Caki2 (cell line): ENCODE measurements around the gene RRP12. TPM values are rescaled to one million over a fixed set of nuclear protein-coding genes. Genes with fewer than 3 reads are reported as not detected.

Experiments
- DNase-seq: peaks from one replicate; pipeline ENCODE4 v3.0.0-alpha.2; 2015; ENCODE audit warnings: low read depth
- in situ Hi-C: cut with HindIII; loops from 2 replicates; pipeline ENCODE4 v1.10.0; 2016; ENCODE audit warnings: low sequenced_read_pairs, low pct_unique_long_range_greater_than_20kb, mixed read lengths
- total RNA-seq: library from RNA; depleted of rRNA; stranded (reverse); fragments of >200 nt; shearing (Covaris generic); gene quantifications from 2 replicates; pipeline ENCODE4 v1.2.3, GENCODE V29; 2014; ENCODE audit warnings: low replicate concordance

Gene RRP12
- total RNA-seq, 1 experiment from 2014 or later, result 19.9 TPM

DNA sequence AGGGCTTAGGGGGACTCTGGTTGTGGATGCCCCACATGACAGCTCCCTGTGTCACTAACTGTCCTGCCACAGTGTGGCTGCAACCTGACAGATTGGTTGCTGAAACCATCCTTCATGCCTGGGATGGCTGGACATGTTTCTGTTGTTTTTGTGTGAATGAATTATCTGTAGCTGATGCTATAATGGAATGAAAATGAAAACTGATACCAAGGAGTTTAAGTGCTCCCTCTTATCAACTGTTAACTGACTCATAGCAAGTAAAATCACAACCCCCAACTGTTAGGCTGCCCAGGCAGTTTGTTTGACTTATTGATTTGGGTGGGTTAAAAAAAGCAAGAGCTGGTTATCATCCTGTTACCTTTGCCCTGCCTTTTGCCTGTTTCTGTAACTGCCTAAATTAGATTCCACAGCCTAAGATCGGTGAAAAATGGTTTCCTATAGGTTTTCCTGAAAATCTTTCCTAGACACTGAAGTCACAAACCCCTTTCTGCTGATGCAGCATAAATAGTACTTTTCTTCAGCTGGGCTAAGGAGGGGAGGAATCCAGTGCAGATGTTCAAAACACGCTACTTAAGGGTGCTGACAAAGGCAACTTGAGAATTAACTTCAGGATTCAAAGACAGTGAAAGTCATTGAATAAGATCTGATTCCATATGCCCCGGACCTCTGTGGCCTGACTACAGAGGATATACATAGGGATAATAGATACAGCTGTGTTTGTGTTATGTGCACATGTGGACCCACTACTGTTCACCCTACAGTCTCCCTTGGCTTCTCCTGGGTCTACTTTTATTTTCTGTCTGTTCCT is 72.3 kb downstream of the RRP12 start:
- in situ Hi-C loops, result no loop called here
- no peak for DNase-seq

- in situ Hi-C loops, result no loop called here
- no peak for DNase-seq
These were observed 73.5 kb downstream of the RRP12 start for GRCh38 chr10:97327348-97328294.

DNA sequence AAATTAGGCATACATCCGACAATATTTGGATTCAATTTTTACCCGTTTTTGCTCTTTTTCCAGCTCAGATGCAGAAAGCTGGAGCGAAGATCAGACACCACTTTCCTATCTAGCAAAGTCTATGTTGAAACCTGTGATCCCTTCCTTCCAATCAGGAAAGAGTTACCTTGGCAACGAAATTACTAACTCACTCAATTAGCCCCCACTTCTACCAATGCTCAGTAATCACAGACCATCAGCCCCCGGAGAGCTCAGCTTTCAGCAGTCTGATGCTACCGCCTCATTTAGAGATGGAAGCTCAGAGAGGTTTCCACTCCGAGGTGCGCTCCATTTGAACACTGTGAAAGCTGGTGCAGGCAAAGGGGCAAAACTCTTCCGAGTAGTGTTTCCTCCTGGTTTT is 75.4 kb downstream of the RRP12 start:
- in situ Hi-C loops, result no loop called here
- DNase-seq, result no peak

DNA sequence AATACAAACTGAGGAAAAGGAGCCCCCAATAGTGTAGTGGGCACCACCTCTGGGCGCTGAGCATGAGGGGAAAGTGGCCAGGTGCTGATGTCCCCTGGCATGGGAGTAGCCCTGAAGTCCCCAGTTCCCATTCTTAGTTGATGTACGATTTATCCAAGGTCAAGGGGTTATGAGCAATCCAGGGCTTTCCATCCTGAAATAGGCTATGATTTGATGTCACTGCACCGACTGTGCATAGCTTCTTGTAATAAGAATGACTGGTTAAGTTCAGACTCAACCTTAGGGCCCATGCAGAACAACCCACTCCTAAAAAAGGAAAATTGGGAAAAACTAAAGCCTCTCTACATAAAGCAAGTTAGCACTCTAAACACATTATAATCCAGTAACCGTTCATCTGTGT is 77.6 kb downstream of the RRP12 start:
- in situ Hi-C loops, result no loop called here
- no peak for DNase-seq

- no peak for DNase-seq
- in situ Hi-C loops, result no loop called here
These were observed 79.3 kb downstream of the RRP12 start for GRCh38 chr10:97321804-97322190.

- in situ Hi-C loops, result no loop called here
- no peak for DNase-seq
These were observed 79.9 kb downstream of the RRP12 start for GRCh38 chr10:97321032-97321803.

DNA sequence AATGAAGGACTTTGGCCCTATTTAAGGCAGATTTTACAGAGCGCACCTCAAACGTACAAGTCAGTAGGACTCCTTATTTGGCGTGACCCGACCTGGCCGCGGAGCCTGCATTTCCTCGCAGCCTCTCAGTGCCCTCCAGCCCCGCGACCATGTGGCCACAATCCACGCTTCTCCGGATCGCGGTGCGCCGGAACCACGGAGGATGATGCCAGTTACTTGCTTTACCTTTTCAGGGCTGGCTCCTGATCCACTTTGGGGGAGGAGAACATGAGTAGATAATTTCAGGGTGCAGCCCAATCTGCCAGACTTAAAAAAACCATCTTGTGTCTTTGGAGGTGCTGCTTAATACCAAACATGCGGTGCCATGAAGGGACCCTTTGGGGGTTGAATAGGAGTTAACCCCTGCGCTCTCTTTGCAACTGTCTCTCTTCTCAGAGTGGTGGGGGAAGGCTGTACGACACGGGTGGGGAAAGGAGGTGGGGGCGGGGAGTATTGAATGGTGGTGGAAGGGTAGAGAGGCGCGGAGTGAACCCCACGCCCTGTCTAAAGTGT is 80.6 kb downstream of the RRP12 start:
- in situ Hi-C loops, result no loop called here
- no peak for DNase-seq

GRCh38 chr10:97319671-97320479 is 81.3 kb downstream of the RRP12 start:
- no peak for DNase-seq
- in situ Hi-C loops, result no loop called here

DNA sequence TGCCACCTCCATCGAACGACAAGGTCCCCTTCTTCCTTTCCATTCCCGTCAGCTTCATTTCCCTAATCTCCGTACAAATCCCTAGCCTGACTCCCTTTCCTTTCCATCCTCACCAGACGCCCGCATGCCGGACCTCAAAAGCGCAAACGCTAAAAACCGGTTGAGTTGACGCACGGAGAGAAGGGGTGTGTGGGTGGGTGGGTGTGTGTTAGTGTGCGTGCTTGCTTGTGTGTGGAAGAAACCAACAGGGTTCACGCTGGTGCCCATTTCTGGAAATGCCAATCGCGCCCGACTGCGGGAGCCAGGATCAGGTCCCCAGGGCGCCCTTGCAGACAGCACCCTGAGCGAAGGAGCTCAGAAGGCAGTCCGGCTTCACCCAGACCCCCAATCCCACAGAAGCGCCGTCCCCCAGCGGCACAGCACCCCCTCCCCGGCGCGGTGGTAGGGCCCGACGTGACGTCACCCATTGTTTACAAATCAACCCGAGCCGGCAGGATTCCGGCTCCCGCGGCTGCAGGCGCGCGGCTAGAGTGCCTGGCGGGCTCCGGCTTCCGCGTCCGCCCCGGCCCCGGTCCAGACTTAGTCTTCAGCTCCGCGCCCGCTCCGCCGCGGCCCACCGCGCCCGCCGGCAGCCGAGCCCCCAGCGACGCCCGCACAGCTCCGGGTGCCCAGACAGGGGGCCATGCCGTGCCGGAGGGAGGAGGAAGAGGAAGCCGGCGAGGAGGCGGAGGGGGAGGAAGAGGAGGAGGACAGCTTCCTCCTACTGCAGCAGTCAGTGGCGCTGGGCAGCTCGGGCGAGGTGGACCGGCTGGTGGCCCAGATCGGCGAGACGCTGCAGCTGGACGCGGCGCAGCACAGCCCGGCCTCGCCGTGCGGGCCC is 82.1 kb downstream of the RRP12 start, which contains the start of gene FRAT1:
TSS of gene FRAT1 (plus strand) at position 500 of the 880 bp plus-strand sequence. CDS start at position 683, 183 bp downstream.
- DNase-seq, result peak; percentile 79
- in situ Hi-C loops, result no loop called here

DNA sequence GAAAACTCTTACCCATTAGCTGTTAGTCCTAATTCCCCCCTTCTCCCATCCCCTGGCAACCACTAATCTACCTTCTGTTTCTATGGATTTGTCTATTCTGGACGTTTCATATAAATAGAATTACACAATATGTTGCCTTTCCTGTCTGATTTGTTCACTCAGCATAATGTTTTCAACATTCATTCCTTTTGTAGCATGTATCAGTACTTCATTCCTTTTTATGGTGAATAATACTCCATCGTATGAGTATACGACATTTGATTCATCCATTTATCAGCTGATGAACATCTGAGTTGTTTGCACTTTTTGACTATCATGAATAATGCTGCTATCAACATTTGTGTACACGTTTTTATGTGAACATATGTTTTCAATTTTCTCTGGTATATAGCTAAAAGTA is 86.5 kb downstream of the RRP12 start:
- in situ Hi-C loops, result no loop called here
- DNase-seq, result no peak

- no peak for DNase-seq
- in situ Hi-C loops, result no loop called here
These were observed 88.2 kb downstream of the RRP12 start for GRCh38 chr10:97312897-97313296.

- DNase-seq, result no peak
- in situ Hi-C loops, result no loop called here
These were observed 90.0 kb downstream of the RRP12 start for GRCh38 chr10:97311111-97311626.

- DNase-seq, result no peak
- in situ Hi-C loops, result no loop called here
These were observed 93.0 kb downstream of the RRP12 start for GRCh38 chr10:97307866-97308780.

GRCh38 chr10:97307441-97307840 is 93.7 kb downstream of the RRP12 start:
- in situ Hi-C loops, result no loop called here
- no peak for DNase-seq
